Smooth muscle cell of bladder (primary cell): ENCODE results near the gene BRINP2. TPM values are rescaled to one million over a fixed set of nuclear protein-coding genes. Genes with fewer than 3 reads are reported as not detected.

Experiments used
- total RNA-seq: library from RNA; depleted of rRNA; stranded (reverse); fragments of >200 nt; gene quantifications from 2 replicates; pipeline ENCODE4 v1.2.3, GENCODE V29; 2014

Gene BRINP2
- total RNA-seq: 0.28 and 0.57 TPM in 2 replicates

GRCh38 chr1:177170756-177171535, at the start of gene BRINP2:
TSS of gene BRINP2 (plus strand) at chr1:177170958. CDS start at chr1:177229877, 58,919 bp downstream.

GRCh38 chr1:177164380-177165068, 6.2 kb upstream of the BRINP2 start, which contains the start of gene ASTN1:
TSS of gene ASTN1 (minus strand) at chr1:177164712. CDS start at chr1:177164676, 36 bp downstream.

Other genes with a start within 250 kb of the BRINP2 start
- under 0.01 TPM in 1 of 2 replicates, not detected in the other for gene ASTN1, start 6.2 kb upstream of the BRINP2 start, total RNA-seq